GM10266 (cell line): Measurements from ENCODE around the gene CPT1A.

Source experiments
- DNase-seq: peaks from one replicate; pipeline ENCODE4 v3.0.0; 2012; ENCODE audit errors: extremely low spot score
- TF ChIP-seq, protein P1 (sequence below): IDR thresholded peaks from 2 replicates; pipeline ENCODE4 v1.5.1; 2012; ENCODE audit warnings: mild to moderate bottlenecking, low read depth; ENCODE audit not compliant: control insufficient read depth, insufficient read depth; ENCODE audit errors: missing control alignments

Gene CPT1A

DNA sequence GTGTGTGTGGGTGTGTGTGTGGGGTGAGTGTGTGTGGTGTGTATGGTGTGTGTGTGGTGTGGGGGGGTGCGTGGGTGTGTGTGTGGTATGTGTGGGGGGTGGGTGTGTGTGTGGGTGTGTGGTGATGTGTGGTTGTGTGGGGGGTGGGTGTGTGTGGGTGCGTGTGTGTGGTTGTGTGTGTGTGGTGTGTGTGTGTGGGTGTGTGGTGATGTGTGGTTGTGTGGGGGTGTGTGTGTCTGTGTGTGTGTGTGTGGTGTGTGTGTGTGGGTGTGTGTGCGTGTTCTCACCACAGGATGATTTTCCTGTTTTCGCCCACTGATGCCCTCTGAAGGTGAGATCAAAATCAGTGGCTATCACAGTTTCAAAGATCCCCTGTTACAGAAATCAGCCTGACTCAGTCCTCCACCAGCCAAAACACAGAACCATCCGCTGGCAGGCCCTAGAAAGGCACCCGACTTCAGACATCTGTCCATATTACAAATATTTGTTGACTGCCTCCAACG lies 24.7 kb downstream of the CPT1A start:
- TF ChIP-seq, protein P1, sequence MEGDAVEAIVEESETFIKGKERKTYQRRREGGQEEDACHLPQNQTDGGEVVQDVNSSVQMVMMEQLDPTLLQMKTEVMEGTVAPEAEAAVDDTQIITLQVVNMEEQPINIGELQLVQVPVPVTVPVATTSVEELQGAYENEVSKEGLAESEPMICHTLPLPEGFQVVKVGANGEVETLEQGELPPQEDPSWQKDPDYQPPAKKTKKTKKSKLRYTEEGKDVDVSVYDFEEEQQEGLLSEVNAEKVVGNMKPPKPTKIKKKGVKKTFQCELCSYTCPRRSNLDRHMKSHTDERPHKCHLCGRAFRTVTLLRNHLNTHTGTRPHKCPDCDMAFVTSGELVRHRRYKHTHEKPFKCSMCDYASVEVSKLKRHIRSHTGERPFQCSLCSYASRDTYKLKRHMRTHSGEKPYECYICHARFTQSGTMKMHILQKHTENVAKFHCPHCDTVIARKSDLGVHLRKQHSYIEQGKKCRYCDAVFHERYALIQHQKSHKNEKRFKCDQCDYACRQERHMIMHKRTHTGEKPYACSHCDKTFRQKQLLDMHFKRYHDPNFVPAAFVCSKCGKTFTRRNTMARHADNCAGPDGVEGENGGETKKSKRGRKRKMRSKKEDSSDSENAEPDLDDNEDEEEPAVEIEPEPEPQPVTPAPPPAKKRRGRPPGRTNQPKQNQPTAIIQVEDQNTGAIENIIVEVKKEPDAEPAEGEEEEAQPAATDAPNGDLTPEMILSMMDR, result no peak
- DNase-seq, result no peak

- TF ChIP-seq, protein P1, result no peak
- DNase-seq, result no peak
These were observed 25.4 kb downstream of the CPT1A start for GRCh38 chr11:68816251-68816776.

- TF ChIP-seq, protein P1, result no peak
- no peak for DNase-seq
These were observed 27.9 kb downstream of the CPT1A start for GRCh38 chr11:68813773-68814172.

- TF ChIP-seq, protein P1, result no peak
- no peak for DNase-seq
These were observed 29.2 kb downstream of the CPT1A start for GRCh38 chr11:68812526-68812925.

- DNase-seq, result no peak
- TF ChIP-seq, protein P1, result no peak
These were observed 31.6 kb downstream of the CPT1A start for GRCh38 chr11:68810164-68810563.

DNA sequence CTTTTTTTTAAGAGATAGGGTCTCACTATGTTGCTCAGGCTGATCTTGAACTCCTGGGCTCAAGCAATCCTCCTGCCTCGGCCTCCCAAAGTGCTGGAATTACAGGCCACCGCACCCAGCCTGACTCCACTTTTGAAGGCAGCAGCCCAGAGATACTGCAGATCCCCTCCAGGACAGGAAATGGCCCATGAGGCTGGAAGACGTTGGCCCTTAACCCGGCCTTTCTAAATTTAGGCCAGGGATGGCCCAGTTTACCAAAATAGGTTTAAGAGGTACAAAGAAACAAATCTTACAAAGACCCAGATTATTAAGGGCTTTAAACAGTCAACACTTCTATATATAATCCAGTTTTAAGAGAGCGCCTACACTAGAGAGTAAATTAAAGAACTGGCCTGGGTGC lies 32.2 kb downstream of the CPT1A start:
- TF ChIP-seq, protein P1, result no peak
- no peak for DNase-seq

- no peak for DNase-seq
- TF ChIP-seq, protein P1, result no peak
These were observed 32.9 kb downstream of the CPT1A start for GRCh38 chr11:68808787-68809186.
